Neural progenitor cell (in vitro differentiated cells): Measurements from ENCODE around the gene RAMP1. TPM values are rescaled to one million over a fixed set of nuclear protein-coding genes. Genes with fewer than 3 reads are reported as not detected.

Experiments
- DNase-seq: peaks from one replicate; pipeline ENCODE4 v3.0.0-alpha.2; 2016; ENCODE audit warnings: low spot score
- H2AFZ ChIP-seq: fragments of 200-600 bp; sonication (generic); replicated peaks from 2 replicates; pipeline ENCODE4 v1.6.1; 2016; ENCODE audit warnings: antibody characterized with exemption
- H3F3A ChIP-seq: fragments of 200-600 bp; sonication (generic); 2 replicates; pipeline ENCODE4 v1.6.1; 2016; ENCODE audit warnings: antibody characterized with exemption, low read depth
- H3K27ac ChIP-seq: fragments of 200-600 bp; sonication (generic); 2 replicates; pipeline ENCODE4 v1.5.1; 2016; ENCODE audit warnings: mild to moderate bottlenecking
- H3K27me3 ChIP-seq: fragments of 200-600 bp; sonication (generic); 2 replicates; pipeline ENCODE4 v1.6.1; 2016; ENCODE audit warnings: mild to moderate bottlenecking, moderate library complexity
- H3K36me3 ChIP-seq: fragments of 200-600 bp; sonication (generic); 2 replicates; pipeline ENCODE4 v1.5.1; 2016
- H3K4me1 ChIP-seq: fragments of 200-600 bp; sonication (generic); 2 replicates; pipeline ENCODE4 v1.6.1; 2016; ENCODE audit warnings: mixed run types
- H3K4me2 ChIP-seq: fragments of 200-600 bp; sonication (generic); 2 replicates; pipeline ENCODE4 v1.6.1; 2016
- H3K4me3 ChIP-seq: fragments of 200-600 bp; sonication (generic); 2 replicates; pipeline ENCODE4 v1.5.1; 2016
- H3K79me2 ChIP-seq: fragments of 200-600 bp; sonication (generic); 2 replicates; pipeline ENCODE4 v1.6.1; 2016; ENCODE audit warnings: low read depth
- H3K9ac ChIP-seq: fragments of 200-600 bp; sonication (generic); 2 replicates; pipeline ENCODE4 v1.6.1; 2016
- H3K9me3 ChIP-seq: fragments of 200-600 bp; sonication (generic); 2 replicates; pipeline ENCODE4 v1.5.1; 2016; ENCODE audit warnings: low read depth
- H4K20me1 ChIP-seq: fragments of 200-600 bp; sonication (generic); 2 replicates; pipeline ENCODE4 v1.6.1; 2016; ENCODE audit warnings: low read depth
- H3K27ac Mint-ChIP-seq: 3 replicates; pipeline ENCODE4 v1.8.0; 2021; ENCODE audit warnings: mixed read lengths
- H3K27me3 Mint-ChIP-seq: 2 replicates; pipeline ENCODE4 v1.8.0; 2022; ENCODE audit warnings: low read depth, mild to moderate bottlenecking, inconsistent platforms, moderate library complexity, mixed read lengths; ENCODE audit not compliant: insufficient read depth
- H3K36me3 Mint-ChIP-seq: 3 replicates; pipeline ENCODE4 v1.8.0; 2021; ENCODE audit warnings: mixed read lengths
- H3K4me1 Mint-ChIP-seq: 3 replicates; pipeline ENCODE4 v1.8.0; 2021; ENCODE audit warnings: mixed read lengths
- H3K4me3 Mint-ChIP-seq: 3 replicates; pipeline ENCODE4 v1.8.0; 2021; ENCODE audit warnings: mild to moderate bottlenecking, moderate library complexity, mixed read lengths
- H3K9me3 Mint-ChIP-seq: 3 replicates; pipeline ENCODE4 v1.8.0; 2020; ENCODE audit warnings: mixed read lengths
- CTCF ChIP-seq: fragments of 200-600 bp; sonication (generic); IDR thresholded peaks from 2 replicates; pipeline ENCODE4 v1.5.1; 2017; ENCODE audit warnings: antibody characterized with exemption, mild to moderate bottlenecking
- EZH2 ChIP-seq: fragments of 200-600 bp; sonication (generic); IDR thresholded peaks from 2 replicates; pipeline ENCODE4 v1.6.1; 2017; ENCODE audit warnings: antibody characterized with exemption, mild to moderate bottlenecking, moderate library complexity
- EZH2phosphoT487 ChIP-seq: fragments of 200-600 bp; sonication (generic); IDR thresholded peaks from 2 replicates; pipeline ENCODE4 v1.6.1; 2017; ENCODE audit warnings: antibody characterized with exemption
- total RNA-seq: library from RNA; depleted of rRNA; stranded (reverse); fragments of >200 nt; gene quantifications from 2 replicates; pipeline ENCODE4 v1.2.3, GENCODE V29; 2015; ENCODE audit warnings: low replicate concordance

The RAMP1 gene
- total RNA-seq, 1 donor from 2014 or later, result not detected

GRCh38 chr2:237872178-237872887 is 12.9 kb downstream of the RAMP1 start:
- Histone ChIP-seq H4K20me1 (no peaks in the 10 kb centered on the region), H3K27me3 (no peaks in the 10 kb centered on the region), H3K9ac (no peak overlapping the region), H3K27ac (no peak overlapping the region), H3K79me2 (no peaks in the 10 kb centered on the region), H2AFZ (no peak overlapping the region), H3K4me3 (no peak overlapping the region), H3K36me3 (no peaks in the 10 kb centered on the region), H3K4me1 (peaks cover 9% of the 10 kb centered on the region), H3K4me2 (no peak overlapping the region), H3F3A (no peaks in the 10 kb centered on the region), H3K9me3 (no peaks in the 10 kb centered on the region)
- Mint-ChIP-seq H3K27ac (no peak overlapping the region), H3K4me1 (peaks cover 17% of the 10 kb centered on the region), H3K4me3 (no peak overlapping the region), H3K36me3 (no peaks in the 10 kb centered on the region), H3K9me3 (peaks cover 2% of the 10 kb centered on the region), H3K27me3 (peaks cover 2% of the 10 kb centered on the region)
- DNase-seq, result no peak
- no peak for TF ChIP-seq EZH2
- no peak for TF ChIP-seq EZH2phosphoT487
- no peak for TF ChIP-seq CTCF

GRCh38 chr2:237873421-237873831 is 14.0 kb downstream of the RAMP1 start:
- Histone ChIP-seq H3K27me3 (no peaks in the 10 kb centered on the region), H3K4me3 (no peak overlapping the region), H3K79me2 (no peaks in the 10 kb centered on the region), H3K36me3 (no peaks in the 10 kb centered on the region), H3K4me2 (no peak overlapping the region), H3K9me3 (no peaks in the 10 kb centered on the region), H2AFZ (no peak overlapping the region), H3K9ac (no peak overlapping the region), H3K27ac (no peak overlapping the region), H4K20me1 (no peaks in the 10 kb centered on the region), H3K4me1 (peaks cover 9% of the 10 kb centered on the region), H3F3A (no peaks in the 10 kb centered on the region)
- Mint-ChIP-seq H3K9me3 (no peaks in the 10 kb centered on the region), H3K27me3 (no peaks in the 10 kb centered on the region), H3K4me1 (peaks cover 17% of the 10 kb centered on the region), H3K27ac (no peak overlapping the region), H3K36me3 (no peaks in the 10 kb centered on the region), H3K4me3 (no peak overlapping the region)
- TF ChIP-seq EZH2, result no peak
- no peak for TF ChIP-seq EZH2phosphoT487
- TF ChIP-seq CTCF, result no peak
- no peak for DNase-seq

GRCh38 chr2:237873897-237874551 is 14.6 kb downstream of the RAMP1 start:
- H3K9me3 Mint-ChIP-seq, result no peaks in the 10 kb centered on the region
- H3K27me3 Mint-ChIP-seq, result no peaks in the 10 kb centered on the region
- H3K36me3 Mint-ChIP-seq, result no peaks in the 10 kb centered on the region
- H3K9ac ChIP-seq, result no peak overlapping the region
- H3K36me3 ChIP-seq, result no peaks in the 10 kb centered on the region
- H3K27ac ChIP-seq, result no peak overlapping the region
- H3K27ac Mint-ChIP-seq, result no peak overlapping the region
- DNase-seq, result peak; percentile 38
- H3K27me3 ChIP-seq, result no peaks in the 10 kb centered on the region
- H3K4me1 Mint-ChIP-seq, result peaks cover 17% of the 10 kb centered on the region
- no peaks in the 10 kb centered on the region for H3K79me2 ChIP-seq
- TF ChIP-seq CTCF (no peak), EZH2 (no peak), EZH2phosphoT487 (no peak)
- no peak overlapping the region for H2AFZ ChIP-seq
- no peak overlapping the region for H3K4me3 Mint-ChIP-seq
- peaks cover 9% of the 10 kb centered on the region for H3K4me1 ChIP-seq
- H3K4me3 ChIP-seq, result no peak overlapping the region
- H3F3A ChIP-seq, result no peaks in the 10 kb centered on the region
- no peak overlapping the region for H3K4me2 ChIP-seq
- H4K20me1 ChIP-seq, result no peaks in the 10 kb centered on the region
- no peaks in the 10 kb centered on the region for H3K9me3 ChIP-seq
